ENCODE results near the gene ZNF823. TPM values are rescaled to one million over a fixed set of nuclear protein-coding genes. Genes with fewer than 3 reads are reported as not detected.

Gene ZNF823
- total and polyA plus RNA-seq, 2 of the 13 experiments (the other 11 are each of a cell fraction or from before 2014, with no cell fraction given): 5.7 to 11.7 TPM

- Histone ChIP-seq H3K27me3 (ENCODE audit: control insufficient read depth in 1 of 2, insufficient read depth in 2 of 2, low read length in 2 of 2) (peaks cover 0 to 3% of the 10 kb centered on the region in 2 experiments; a peak in 1 of 5 replicates), H3K9ac (ENCODE audit: insufficient read depth, low read depth, low read length) (no peak overlapping the region), H2AFZ (ENCODE audit: low read length) (no peak overlapping the region), H3K4me1 (ENCODE audit: insufficient read depth, low read length) (no peaks in the 10 kb centered on the region), H4K20me1 (ENCODE audit: insufficient read depth, low read length) (no peaks in the 10 kb centered on the region), H3K4me2 (ENCODE audit: low read depth, low read length) (no peak overlapping the region), H3K36me3 (replicated peaks in 1 of 2; ENCODE audit: control insufficient read depth in 1 of 2, insufficient read depth in 2 of 2, low read length in 2 of 2) (no peaks in the 10 kb centered on the region), H3K4me3 (replicated peaks in 1 of 3; ENCODE audit: insufficient read depth in 1 of 3, low read depth in 2 of 3, low read length in 3 of 3) (no peak overlapping the region), H3K27ac (ENCODE audit: extremely low read length, insufficient read depth, low read length) (no peak overlapping the region), H3K9me3 (ENCODE audit: low read length) (peaks cover 4% of the 10 kb centered on the region), H3K79me2 (ENCODE audit: insufficient read depth, low read length) (no peaks in the 10 kb centered on the region)
- intact Hi-C loops (cut with micrococcal nuclease; ENCODE audit: unreplicated experiment): no loop called here
- no peak for TF ChIP-seq ZNF264 (CRISPR knock-in tag; IDR thresholded peaks at IDR 0.05)
- TF ChIP-seq, protein P1, sequence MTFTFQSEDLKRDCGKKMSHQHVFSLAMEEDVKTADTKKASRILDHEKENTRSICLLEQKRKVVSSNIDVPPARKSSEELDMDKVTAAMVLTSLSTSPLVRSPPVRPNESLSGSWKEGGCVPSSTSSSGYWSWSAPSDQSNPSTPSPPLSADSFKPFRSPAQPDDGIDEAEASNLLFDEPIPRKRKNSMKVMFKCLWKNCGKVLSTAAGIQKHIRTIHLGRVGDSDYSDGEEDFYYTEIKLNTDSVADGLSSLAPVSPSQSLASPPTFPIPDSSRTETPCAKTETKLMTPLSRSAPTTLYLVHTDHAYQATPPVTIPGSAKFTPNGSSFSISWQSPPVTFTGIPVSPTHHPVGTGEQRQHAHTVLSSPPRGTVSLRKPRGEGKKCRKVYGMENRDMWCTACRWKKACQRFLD (CRISPR knock-in tag; IDR thresholded peaks at IDR 0.05; ENCODE audit: borderline replicate concordance): no peak
- no peak for TF ChIP-seq ZFP62 (CRISPR knock-in tag; IDR thresholded peaks at IDR 0.05)
- no peak for TF ChIP-seq CENPT (CRISPR knock-in tag; IDR thresholded peaks at IDR 0.05; ENCODE audit: low read depth)
- no peak for TF ChIP-seq ZNF367 (CRISPR knock-in tag; IDR thresholded peaks at IDR 0.05; ENCODE audit: borderline replicate concordance)
- no peak for TF ChIP-seq TCF12 (IDR thresholded peaks at IDR 0.05)
- TF ChIP-seq TCF12 (CRISPR knock-in tag; IDR thresholded peaks at IDR 0.05): no peak
- no peak for TF ChIP-seq ZC3H13 (CRISPR knock-in tag; IDR thresholded peaks at IDR 0.05)
- TF ChIP-seq SRSF1 (optimal IDR thresholded peaks at IDR 0.05; ENCODE audit: low read depth, low read length): no peak
- no peak for TF ChIP-seq ZNF432 (CRISPR knock-in tag; IDR thresholded peaks at IDR 0.05; ENCODE audit: borderline replicate concordance)
- TF ChIP-seq, protein P2, sequence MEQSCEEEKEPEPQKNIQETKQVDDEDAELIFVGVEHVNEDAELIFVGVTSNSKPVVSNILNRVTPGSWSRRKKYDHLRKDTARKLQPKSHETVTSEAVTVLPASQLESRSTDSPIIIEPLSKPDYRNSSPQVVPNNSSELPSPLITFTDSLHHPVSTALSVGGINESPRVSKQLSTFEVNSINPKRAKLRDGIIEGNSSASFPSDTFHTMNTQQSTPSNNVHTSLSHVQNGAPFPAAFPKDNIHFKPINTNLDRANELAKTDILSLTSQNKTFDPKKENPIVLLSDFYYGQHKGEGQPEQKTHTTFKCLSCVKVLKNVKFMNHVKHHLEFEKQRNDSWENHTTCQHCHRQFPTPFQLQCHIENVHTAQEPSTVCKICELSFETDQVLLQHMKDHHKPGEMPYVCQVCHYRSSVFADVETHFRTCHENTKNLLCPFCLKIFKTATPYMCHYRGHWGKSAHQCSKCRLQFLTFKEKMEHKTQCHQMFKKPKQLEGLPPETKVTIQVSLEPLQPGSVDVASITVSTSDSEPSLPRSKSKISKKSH (CRISPR knock-in tag; IDR thresholded peaks at IDR 0.05; ENCODE audit: borderline replicate concordance): no peak
- no peak for TF ChIP-seq PHF20 (CRISPR knock-in tag; IDR thresholded peaks at IDR 0.05)
- no peak for TF ChIP-seq MEIS1 (CRISPR knock-in tag; IDR thresholded peaks at IDR 0.05; ENCODE audit: borderline replicate concordance)
- TF ChIP-seq ZNF644 (CRISPR knock-in tag; IDR thresholded peaks at IDR 0.05; ENCODE audit: low read depth): no peak
- in situ Hi-C loops (cut with HindIII; ENCODE audit: extremely low pct_ligation_motif_present, low pct_unique_long_range_greater_than_20kb): no loop called here
- 0% methylated on average over 2 of the region's 2 CpGs for WGBS (ENCODE audit: low lambda C conversion rate)
- POLR2A ChIA-PET: interaction anchor here (2.4 kb wide), 1 partner anchor 14 kb away, joined by 5 read pairs; the partner anchor contains the start of gene ZNF441
- no TSS peak for BruUV-seq (replicated peaks)
- CTCF ChIA-PET (ENCODE audit: low intra/inter-chr PET ratio, low total read pairs): no interaction called here
- ATAC-seq: no peak
- no peak for FAIRE-seq
- DNase-seq (ENCODE audit: low spot score): no peak
These were observed 13.5 kb upstream of the ZNF823 start for GRCh38 chr19:11752244-11752736.
